ENCODE measurements around the gene BRK1. TPM values are rescaled to one million over a fixed set of nuclear protein-coding genes. Genes with fewer than 3 reads are reported as not detected.
A peak's percentile ranks its signal among the peaks of the same experiment; 100 is the strongest.
"Not testable (repeated sequence)": the region's sequence is repeated elsewhere in the genome, so short reads cannot be mapped to it uniquely, and the experiment has no call there.

Gene BRK1
- 158 TPM for total RNA-seq

- peak; percentile 94 for DNase-seq (ENCODE audit: low spot score)
Observed at GRCh38 chr3:10115326-10116137, at the start of gene BRK1. Gene BRK1, plus strand, starts transcription at chr3:10115675. Its CDS starts 27 bp downstream, at chr3:10115702.

- not testable (repeated sequence) for DNase-seq (ENCODE audit: low spot score)
Observed at GRCh38 chr3:10070077-10070476, 45.4 kb upstream of the BRK1 start.

GRCh38 chr3:10074666-10075065 is 40.8 kb upstream of the BRK1 start:
- no peak for DNase-seq (ENCODE audit: low spot score)

- DNase-seq (ENCODE audit: low spot score): no peak
Observed at GRCh38 chr3:10081871-10082270, 33.6 kb upstream of the BRK1 start.

GRCh38 chr3:10085738-10086137 is 29.7 kb upstream of the BRK1 start:
- no peak for DNase-seq (ENCODE audit: low spot score)

- DNase-seq (ENCODE audit: low spot score): no peak
Observed at GRCh38 chr3:10088256-10088655, 27.2 kb upstream of the BRK1 start.

GRCh38 chr3:10090179-10090578 is 25.3 kb upstream of the BRK1 start:
- no peak for DNase-seq (ENCODE audit: low spot score)

GRCh38 chr3:10090774-10091173 is 24.7 kb upstream of the BRK1 start:
- DNase-seq (ENCODE audit: low spot score): not testable (repeated sequence)

- not testable (repeated sequence) for DNase-seq (ENCODE audit: low spot score)
Observed at GRCh38 chr3:10091387-10091786, 24.1 kb upstream of the BRK1 start.

GRCh38 chr3:10093678-10094077 is 21.8 kb upstream of the BRK1 start:
- DNase-seq (ENCODE audit: low spot score): no peak

GRCh38 chr3:10099041-10099440 is 16.4 kb upstream of the BRK1 start:
- no peak for DNase-seq (ENCODE audit: low spot score)

- DNase-seq (ENCODE audit: low spot score): no peak
Observed at GRCh38 chr3:10106919-10107318, 8.6 kb upstream of the BRK1 start.

- DNase-seq (ENCODE audit: low spot score): no peak
Observed at GRCh38 chr3:10108091-10108490, 7.4 kb upstream of the BRK1 start, which contains the start of gene FANCD2OS. Gene FANCD2OS, minus strand, starts transcription at chr3:10108255. Its CDS starts 3,481 bp downstream, at chr3:10104774.

- DNase-seq (ENCODE audit: low spot score): no peak
Observed at GRCh38 chr3:10116138-10116460, 624 bp downstream of the BRK1 start.

GRCh38 chr3:10116928-10117327 is 1.5 kb downstream of the BRK1 start:
- no peak for DNase-seq (ENCODE audit: low spot score)

GRCh38 chr3:10119376-10119775 is 3.9 kb downstream of the BRK1 start:
- no peak for DNase-seq (ENCODE audit: low spot score)

- DNase-seq (ENCODE audit: low spot score): no peak
Observed at GRCh38 chr3:10121064-10121463, 5.6 kb downstream of the BRK1 start.

GRCh38 chr3:10122724-10123123 is 7.2 kb downstream of the BRK1 start:
- no peak for DNase-seq (ENCODE audit: low spot score)

- not testable (repeated sequence) for DNase-seq (ENCODE audit: low spot score)
Observed at GRCh38 chr3:10135872-10136271, 20.4 kb downstream of the BRK1 start.

GRCh38 chr3:10136426-10137005 is 21.0 kb downstream of the BRK1 start:
- no peak for DNase-seq (ENCODE audit: low spot score)

GRCh38 chr3:10137178-10137577 is 21.7 kb downstream of the BRK1 start:
- no peak for DNase-seq (ENCODE audit: low spot score)

GRCh38 chr3:10140996-10141546 is 25.6 kb downstream of the BRK1 start:
- DNase-seq (ENCODE audit: low spot score): no peak
